NCI-H1417 treated with DMSO at 0.1 percent for 48 hours (cell line): ENCODE data around the gene C6orf15.

Experiments
- DNase-seq: peaks from one replicate; lab custom pipeline; 2025; lab: John Stamatoyannopoulos, UW

C6orf15 gene

DNA sequence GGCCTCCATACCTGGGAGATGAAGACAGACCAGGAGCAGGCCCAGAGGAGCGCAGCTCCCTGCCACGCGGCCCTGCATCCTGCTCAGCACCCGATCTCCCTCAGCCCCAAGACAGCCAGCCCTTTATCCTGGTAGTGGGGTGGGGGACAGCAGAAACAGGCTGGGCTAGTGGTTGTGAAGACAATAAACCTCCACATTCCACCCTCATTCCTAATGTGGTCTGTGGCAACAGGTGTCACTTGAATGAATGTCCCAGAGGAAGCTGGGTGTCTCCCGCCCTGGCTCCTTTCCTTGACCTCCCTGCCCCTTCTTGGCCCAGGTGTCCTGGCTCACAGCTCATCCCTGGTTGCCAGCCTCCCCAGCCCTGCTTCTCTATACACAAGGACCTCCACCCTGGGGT lies at the start of gene C6orf15:
C6orf15 (minus strand) TSS at position 98 of the 400 bp plus-strand sequence; CDS start at position 78, 20 bp downstream.
- no peak for DNase-seq

DNA sequence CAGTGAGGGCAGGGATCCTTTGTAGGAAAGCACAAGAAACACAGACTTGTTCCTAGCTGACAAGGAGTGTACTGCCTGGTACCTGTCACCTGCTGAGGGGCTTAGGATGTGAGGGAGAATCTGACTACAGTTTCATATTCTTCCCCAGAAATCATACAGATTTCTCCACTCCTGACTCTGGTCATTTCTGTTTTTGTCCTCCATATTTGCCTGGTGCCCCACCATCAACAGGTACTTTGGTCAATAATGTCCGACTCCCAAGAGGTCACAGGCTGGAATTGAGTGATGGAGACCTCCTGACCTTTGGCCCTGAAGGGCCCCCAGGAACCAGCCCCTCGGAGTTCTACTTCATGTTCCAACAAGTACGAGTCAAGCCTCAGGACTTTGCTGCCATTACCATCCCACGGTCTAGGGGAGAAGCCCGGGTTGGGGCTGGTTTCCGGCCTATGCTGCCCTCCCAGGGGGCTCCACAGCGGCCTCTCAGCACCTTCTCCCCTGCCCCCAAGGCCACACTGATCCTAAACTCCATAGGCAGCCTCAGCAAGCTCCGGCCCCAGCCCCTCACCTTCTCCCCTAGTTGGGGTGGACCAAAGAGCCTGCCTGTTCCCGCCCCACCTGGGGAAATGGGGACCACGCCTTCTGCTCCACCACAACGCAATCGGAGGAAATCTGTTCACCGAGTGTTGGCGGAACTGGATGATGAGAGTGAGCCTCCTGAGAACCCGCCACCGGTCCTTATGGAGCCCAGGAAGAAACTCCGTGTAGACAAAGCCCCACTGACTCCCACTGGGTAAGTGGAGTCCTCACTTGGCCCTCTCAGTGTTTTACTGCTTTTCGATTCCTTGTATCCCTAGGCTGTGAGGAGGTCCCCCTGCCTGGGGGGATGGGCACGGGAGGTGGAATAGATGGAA lies 49.1 kb upstream of the C6orf15 start:
- DNase-seq = no peak

DNA sequence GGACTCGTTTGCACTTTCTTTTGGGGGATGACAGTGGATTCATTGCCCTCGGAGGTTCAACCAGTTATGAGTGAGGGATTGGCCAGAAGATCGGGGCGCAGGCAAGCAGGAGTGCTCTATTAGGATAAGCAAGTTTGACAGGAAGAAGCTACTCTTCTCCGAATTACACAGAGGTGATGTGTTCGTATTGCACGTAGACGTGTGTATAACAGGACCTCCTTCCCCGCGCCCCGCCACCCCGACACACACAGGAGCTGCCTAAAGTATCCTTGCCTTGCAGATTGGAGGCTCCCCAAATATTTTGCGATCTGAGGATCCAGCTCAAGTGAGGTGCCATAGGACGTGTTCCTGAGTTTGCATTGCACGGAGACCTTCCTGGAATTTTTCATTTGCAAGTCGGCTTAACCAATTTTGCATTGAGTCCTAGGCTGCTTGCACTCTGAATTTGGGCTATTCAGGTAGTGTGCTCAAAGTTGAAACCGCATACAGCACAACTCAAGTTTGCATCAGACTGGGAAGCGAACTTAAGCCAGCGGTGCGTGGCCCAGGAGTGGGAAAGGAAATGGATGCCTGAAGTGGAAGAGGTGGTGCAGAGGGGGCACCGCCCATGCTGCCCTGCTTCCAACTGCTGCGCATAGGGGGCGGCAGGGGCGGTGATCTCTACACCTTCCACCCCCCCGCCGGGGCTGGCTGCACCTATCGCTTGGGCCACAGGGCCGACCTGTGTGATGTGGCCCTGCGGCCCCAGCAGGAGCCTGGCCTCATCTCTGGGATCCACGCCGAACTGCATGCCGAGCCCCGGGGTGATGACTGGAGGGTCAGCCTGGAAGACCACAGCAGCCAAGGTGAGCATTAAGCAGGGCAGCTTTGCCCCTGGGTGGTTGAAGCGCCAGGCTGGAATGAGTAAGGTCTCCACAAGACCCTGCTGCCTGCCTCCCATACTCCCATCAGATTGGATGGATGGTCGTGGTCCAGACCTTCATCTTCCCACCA lies 46.8 kb upstream of the C6orf15 start:
- no peak for DNase-seq

DNA sequence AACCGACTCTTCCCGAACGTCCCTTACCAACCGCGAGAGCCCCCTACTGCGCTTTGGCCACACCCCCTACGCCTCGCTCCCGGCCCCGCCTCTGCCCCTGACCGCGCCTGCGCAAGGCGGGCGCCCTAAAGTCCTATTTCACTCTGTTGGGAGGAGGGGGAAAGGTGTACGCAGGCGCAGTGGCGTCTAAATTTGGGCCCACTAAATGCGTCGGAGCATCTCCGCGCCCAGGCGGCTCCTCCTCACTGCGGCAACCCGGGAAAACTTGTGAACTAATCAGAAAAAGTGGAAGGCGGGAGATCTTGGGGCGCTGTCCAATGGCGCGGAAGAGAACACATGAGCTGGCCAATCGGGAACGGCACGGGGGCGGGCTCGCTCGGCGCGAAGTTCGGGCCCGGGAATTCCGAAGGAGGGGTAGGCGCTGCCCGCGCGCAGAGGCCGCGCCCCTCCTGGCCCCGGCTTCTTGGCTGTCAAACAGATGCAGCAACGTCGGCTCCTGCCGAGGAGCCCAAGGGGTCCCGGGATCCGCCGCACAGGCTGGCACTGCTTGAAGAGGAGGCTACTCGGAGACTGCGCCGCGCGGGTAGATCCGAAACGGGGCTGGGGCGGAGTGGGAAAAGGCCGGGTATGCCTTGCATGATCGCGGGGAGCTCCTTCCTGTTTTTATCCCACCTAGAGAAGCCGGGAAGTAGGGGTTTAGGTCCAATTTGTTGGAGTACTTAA lies 45.9 kb upstream of the C6orf15 start, which contains the start of gene TCF19:
TCF19 (plus strand) TSS at position 450 of the 723 bp plus-strand sequence. CDS start 881 bp downstream, outside the sequence.
- peak; percentile 97 for DNase-seq

DNA sequence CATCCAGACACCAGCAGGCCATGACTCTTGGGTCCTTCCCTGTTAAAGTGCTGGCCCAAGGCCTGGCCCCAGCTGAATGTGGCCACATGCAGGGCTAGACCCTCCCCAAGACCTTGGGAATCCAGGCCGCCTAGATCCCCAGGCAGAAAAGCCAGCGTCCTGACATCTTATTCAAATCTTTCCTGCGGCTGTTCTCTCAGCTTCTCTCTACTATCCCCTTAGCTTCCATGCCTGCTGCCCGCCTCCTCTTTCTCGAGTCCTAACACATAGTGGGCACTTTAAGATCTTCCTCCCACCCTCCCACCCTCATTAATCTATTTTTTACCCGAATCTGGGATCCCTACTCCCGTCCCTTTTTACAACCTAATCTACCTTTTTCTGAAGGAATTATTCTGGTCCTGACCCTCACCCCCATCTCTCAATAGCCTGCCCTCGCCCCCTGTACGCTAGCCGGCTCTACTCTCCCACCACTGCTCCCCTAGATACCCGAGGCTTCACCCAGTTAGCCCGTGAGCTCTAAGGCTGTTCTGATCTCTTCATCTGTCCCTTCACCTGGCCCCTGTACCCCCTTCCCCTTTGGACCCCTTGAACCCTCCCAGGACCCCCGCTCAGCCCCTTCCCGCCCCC lies 45.3 kb upstream of the C6orf15 start, which contains the start of gene CCHCR1:
CCHCR1 (minus strand) TSS at position 290 of the 627 bp plus-strand sequence; CDS start at position 88, 202 bp downstream.
- no peak for DNase-seq

DNA sequence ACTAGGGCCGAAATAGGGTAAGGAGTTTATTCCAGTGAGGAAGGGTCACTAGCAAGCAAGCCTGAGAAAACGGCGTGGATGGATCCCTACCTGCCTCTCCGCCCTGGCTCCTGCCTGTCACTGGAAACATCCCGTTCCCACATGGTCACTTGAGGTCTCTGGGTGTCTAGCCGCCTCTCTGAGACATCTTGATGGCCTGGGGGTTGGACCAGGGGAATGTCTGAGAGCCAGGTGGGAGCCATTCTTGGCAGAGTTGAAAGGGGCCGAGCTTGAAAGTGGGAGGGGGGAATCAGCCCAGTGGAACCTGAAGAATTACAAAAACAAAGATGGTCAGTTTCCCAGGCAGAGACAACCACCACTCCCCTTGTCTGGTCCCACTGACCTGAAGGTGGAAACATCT lies 44.3 kb upstream of the C6orf15 start:
- no peak for DNase-seq

DNA sequence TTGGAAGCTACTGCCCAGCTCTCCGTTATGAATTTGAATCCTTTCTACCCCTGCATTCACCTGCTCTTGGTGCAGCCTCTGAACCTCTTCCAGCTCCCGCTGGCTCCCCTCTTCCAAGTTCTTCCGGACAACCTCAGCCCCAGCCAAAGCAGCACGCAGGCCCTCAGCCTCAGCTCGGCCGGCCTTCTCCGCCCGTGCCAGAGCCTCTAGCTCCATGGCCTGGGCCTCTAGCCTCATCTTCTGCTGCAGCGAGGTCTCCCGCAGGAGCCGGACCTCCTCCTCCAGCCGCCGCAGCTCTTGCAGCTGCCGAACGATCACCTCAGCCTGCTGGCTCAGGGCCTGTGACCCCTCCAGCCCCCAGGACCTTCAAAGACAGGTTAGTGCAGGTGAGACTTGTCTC lies 42.1 kb upstream of the C6orf15 start:
- no peak for DNase-seq

DNA sequence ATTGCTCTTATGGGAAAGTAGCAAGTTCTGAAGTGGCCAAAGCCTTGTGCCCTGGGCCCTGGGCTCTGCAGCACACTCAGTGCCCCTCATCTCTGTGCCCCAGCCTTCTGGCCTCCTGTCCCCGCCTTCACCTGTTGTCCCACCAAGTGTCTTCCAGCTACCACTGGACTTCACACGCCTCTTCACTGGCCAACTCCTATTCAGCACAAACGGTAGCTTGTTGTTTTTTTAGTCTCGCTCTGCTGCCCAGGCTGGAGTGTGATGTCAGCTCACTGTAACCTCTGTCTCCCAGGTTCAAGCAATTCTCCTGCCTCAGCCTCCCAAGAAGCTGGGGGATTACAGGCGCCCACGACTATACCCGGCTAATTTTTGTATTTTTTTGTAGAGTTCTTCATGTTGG lies 40.4 kb upstream of the C6orf15 start:
- no peak for DNase-seq

DNA sequence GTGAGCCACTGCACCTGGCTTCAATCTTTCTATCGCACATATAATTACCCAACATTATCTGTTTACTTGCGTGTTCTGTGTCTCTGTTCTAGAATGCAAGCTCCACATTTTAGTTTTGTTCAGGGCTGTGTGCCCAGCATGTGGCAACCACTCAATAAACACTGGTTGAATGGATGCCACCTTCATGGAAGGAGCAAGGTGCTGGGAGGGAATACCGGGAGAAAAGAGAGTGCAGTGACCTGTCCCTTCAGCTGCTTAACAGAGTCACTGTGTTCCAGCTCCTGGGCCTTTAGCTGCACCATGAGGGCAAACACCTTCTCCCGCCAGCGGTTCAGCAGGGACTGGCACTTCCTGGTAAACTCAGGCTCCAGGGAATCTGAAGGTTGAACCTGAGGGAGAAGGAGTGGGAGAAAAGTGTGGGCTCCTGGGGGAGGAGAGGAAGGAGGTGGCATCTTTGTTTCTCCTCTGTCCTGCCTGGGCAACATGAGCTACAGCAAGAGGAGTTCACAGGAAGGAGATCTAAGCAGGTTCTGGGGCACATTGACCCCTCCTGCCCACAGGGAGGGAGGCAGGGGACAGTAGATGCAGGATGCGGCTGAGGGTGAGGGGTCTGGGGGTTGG lies 37.6 kb upstream of the C6orf15 start:
- no peak for DNase-seq

DNA sequence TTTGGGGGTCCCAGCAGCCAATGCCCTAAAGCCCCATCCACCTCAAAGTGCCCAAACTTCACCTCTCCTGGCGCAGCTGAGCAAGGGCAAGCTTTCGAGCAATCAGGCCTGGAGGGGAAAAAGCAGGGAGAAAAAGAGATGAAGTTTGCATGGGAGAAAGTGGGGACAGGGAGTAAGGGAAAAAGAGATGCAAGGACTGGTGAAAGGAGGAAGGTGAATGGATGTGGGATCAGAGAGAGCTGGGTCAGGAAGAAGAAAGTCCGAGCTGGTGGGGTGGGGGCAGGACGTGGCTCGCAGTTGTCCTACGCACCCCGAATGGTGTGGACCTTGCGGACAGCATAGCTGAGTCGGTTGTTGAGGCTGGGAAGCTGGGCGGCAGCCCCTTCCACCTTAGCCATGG lies 33.0 kb upstream of the C6orf15 start:
- DNase-seq = no peak

DNA sequence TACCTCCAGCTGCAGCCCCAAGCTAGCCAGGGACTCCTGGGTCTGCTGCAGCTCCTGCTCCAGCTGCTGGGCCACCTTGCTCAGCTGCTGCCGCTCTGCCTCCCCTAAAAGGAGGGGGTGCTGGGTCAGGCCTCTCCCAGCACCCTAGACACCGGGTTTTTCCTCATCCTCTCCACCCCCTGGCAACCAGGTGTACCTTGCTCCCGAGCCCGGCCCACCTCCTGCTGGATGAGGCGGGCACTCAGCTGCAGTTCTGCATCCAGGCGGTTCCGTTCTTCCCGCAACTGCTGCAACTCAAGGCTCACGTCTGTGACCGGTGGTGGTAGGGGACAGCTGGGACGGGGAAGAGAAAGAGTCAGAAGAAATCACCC lies 32.6 kb upstream of the C6orf15 start:
- DNase-seq = no peak

DNA sequence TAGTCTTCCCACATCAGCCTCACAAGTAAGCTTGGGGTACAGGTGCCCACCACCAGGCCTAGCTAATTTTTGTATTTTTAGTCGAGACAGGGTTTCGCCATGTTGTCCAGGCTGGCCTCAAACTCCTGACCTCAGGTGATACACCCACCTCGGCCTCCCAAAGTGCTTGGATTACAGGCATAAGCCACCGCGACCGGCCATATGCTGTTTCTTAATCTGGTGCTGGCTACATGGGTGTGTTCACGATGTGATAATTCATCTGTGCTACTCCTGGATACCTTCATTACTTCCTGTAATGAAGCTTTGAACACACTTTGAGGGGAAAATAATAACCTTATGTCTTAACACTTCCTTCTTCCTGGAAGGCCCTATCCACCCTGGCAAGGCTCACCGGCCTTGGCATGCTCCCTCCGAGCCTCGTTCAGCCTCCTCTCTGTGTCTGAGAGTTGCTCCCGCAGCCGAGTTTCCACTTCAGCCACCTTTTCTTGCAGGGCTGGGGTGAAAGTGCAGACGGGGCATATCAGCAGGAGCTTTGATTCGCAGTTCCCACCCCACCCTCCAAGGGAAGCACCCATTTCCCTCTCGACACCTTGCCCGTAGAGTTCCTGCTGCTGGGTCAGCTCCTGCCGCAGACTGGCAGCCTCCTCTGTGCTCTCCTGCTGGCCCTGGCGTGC lies 32.1 kb upstream of the C6orf15 start:
- no peak for DNase-seq

DNA sequence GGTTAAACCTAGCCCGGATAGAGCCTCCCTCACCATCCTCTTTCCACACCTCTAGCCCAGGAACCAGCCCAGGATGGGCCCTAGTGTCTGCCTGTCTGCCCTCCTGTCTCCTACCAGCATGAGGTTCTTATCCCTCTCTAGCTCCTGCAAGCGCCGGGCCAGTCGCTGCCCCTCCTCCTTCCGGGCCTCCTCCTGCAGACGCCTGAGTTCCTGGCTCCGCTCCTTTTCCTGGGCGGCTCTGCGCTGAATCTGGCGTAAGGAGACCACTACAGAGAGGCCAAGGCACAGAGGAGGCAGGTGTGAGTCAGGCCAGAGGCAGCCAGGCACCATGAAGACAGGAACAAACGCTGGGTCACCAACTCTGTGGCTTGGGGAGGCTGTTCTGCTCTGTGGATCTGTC lies 30.8 kb upstream of the C6orf15 start:
- no peak for DNase-seq

DNA sequence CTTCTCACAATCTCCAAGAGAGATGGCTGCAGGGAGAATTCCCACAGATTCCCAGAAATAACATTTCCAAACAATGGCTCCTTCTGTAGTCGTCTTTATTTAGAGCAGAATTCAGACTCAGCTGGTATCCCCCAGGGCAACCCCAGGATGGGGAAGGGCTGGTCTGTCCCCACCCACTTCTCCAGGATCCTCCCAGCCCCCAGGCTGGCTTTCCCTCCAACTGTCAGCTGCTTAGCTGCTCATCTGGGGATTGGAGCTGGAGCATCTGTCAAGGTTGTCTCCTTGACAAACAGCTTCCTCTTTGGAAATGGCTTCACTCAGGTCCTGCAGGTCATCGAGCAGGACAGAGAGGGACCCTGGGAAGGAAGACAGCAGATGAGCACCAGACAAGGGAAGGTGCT lies 30.0 kb upstream of the C6orf15 start:
- DNase-seq = no peak

DNA sequence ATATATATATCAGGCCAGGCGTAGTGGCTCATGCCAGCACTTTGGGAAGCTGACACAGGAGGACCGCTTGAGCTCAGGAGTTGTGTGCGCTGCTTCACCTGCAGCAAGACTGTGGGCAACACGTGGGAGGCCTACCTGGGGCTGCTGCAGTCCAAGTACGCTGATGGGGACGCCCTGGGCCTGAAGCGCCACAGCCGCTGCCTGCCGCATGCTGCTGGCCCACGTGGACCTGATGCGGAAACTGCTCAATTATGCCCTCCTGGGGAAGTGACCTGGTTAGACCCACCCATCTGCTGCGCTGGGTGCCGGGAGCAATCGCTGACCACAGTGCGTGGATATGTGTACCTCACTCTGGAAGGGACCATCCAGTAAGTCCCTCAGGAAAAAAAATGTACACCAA lies 28.3 kb upstream of the C6orf15 start:
- DNase-seq = no peak

DNA sequence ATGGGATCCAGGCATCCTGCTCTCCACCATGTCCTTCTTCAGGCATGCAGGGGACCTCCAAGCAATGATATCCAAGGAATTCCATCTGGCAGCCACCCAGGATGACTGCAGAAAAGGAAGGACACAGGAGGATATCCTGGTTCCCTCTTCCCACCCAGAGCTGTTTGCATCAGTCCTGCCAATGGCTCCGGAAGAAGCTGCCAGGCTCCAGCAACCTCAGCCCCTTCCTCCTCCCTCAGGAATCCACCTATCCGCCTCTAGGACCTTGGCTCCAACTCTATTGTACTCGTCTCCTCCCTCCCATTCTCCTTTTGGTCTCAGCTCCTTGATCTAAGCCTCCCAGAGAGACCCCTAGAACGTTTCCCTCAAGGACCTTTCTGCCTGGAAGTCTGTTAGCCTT lies 27.2 kb upstream of the C6orf15 start:
- no peak for DNase-seq

DNA sequence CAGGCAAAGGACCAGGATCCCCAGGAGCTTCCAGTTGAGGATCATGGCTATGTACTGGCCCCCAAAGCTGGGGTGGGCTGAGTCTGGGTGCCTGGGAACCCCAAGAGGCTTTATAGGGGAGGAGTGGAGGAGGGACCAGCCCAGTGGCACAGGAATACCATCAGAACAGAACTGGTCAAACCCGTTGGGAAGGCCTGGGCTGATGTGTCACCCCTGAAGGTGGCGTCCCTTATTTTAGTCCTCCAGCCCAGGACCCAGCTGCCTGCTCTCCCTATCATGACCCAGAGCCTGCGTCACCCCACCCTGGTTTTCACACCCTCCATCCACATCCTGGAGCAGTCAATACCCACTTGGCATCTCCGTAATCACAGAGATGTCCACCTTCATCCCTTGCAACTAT lies 26.6 kb upstream of the C6orf15 start, which contains the start of gene PSORS1C2:
PSORS1C2 (minus strand) TSS at position 85 of the 400 bp plus-strand sequence; CDS start at position 45, 40 bp downstream.
- DNase-seq = no peak

DNA sequence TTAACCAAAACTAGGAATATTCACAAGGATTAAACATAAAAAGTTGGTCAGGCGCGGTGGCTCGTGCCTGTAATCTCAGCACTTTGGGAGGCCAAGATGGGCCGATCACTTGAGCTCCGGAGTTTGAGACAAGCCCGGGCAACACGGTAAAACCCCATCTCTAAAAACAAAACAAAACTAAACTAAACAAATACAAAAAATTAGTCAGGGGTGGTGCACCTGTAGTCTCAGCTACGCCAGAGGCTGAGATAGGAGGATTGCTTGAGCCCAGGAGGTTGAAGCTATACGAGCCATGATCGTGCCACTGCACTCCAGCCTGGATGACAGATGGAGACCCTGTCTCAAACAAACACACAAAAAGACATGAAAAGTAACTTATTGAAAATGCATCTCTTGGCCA lies 23.3 kb upstream of the C6orf15 start:
- DNase-seq = no peak

DNA sequence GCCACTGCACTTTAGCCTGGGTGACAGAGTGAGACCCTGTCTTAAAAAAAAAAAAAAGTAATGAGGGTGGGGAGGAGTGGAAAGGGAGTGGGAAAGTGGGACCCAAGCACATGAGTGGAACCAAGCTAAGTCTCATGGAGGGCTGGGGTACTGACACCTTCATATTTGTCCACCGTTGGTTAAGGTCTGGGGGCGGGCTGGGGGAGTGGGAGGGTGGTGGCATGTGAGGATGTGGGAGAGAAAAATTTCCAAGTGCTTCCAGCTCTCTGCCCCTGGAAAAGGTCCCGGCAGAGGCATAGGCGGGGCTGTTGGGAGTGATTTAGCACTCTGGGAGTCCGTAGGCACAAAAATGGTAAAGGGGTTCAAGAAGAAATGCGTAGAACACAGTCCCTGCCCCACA lies 20.4 kb upstream of the C6orf15 start:
- DNase-seq = no peak

DNA sequence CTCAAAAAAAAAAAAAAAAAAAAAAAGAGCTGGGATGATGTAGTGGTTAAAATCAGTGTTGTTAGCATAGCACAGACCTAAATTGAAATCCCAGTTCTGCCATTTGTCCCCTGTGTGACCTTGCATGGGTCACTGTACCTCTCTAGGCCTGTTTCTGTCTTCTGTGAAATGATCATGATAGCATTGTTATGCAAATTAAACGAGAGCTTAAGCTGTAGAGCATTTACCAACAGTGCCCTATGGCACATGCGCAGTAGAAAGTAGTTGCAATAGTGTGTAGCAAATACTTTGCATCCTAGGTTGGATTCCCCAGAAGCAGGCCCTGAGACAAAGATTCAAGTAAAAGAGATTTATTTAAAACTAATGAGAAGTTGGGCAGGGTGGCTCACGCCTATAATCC lies 19.2 kb upstream of the C6orf15 start:
- DNase-seq = no peak
